GM06990 (cell line): ENCODE measurements around the gene ERFE.

Source experiments
- DNase-seq: peaks from one replicate; pipeline ENCODE4 v3.0.0-alpha.2; 2011; ENCODE audit not compliant: insufficient read length; ENCODE audit errors: extremely low read depth
- H3K27me3 ChIP-seq: replicated peaks from 2 replicates; pipeline ENCODE4 v1.6.0; 2011; ENCODE audit warnings: low read length; ENCODE audit not compliant: control insufficient read depth, insufficient read depth
- H3K36me3 ChIP-seq: 2 replicates; pipeline ENCODE4 v1.5.1; 2011; ENCODE audit warnings: low read length; ENCODE audit not compliant: control insufficient read depth, insufficient read depth
- H3K4me3 ChIP-seq: replicated peaks from 2 replicates; pipeline ENCODE4 v1.5.1; 2011; ENCODE audit warnings: low read depth, mild to moderate bottlenecking, control low read depth, low read length
- CTCF ChIP-seq: IDR thresholded peaks from 2 replicates; pipeline ENCODE4 v1.5.1; 2011; ENCODE audit warnings: low read length, control low read depth, mild to moderate bottlenecking, inconsistent platforms; ENCODE audit not compliant: insufficient read depth, poor library complexity, severe bottlenecking

The ERFE gene

GRCh38 chr2:238132463-238133450 is 26.0 kb upstream of the ERFE start:
- Histone ChIP-seq H3K36me3 (no peaks in the 10 kb centered on the region; the same call in 1 of the 2 replicates), H3K27me3 (no peaks in the 10 kb centered on the region), H3K4me3 (no peak overlapping the region)
- DNase-seq = no peak
- TF ChIP-seq CTCF = no peak

- DNase-seq = no peak
- Histone ChIP-seq H3K36me3 (no peaks in the 10 kb centered on the region; the same call in 1 of the 2 replicates), H3K27me3 (no peaks in the 10 kb centered on the region), H3K4me3 (no peak overlapping the region)
- TF ChIP-seq CTCF = no peak
These were observed 25.0 kb upstream of the ERFE start for GRCh38 chr2:238133499-238134392.

- Histone ChIP-seq H3K36me3 (no peaks in the 10 kb centered on the region), H3K4me3 (no peak overlapping the region), H3K27me3 (no peaks in the 10 kb centered on the region)
- DNase-seq = no peak
- no peak for TF ChIP-seq CTCF
These were observed 24.4 kb upstream of the ERFE start for GRCh38 chr2:238134393-238134785.

GRCh38 chr2:238135601-238136150 is 23.1 kb upstream of the ERFE start:
- H3K27me3 ChIP-seq = no peaks in the 10 kb centered on the region
- DNase-seq = no peak
- no peak for TF ChIP-seq CTCF

GRCh38 chr2:238136820-238137537 is 21.8 kb upstream of the ERFE start:
- no peak for DNase-seq
- Histone ChIP-seq H3K36me3 (no peaks in the 10 kb centered on the region), H3K4me3 (no peak overlapping the region), H3K27me3 (no peaks in the 10 kb centered on the region)
- TF ChIP-seq CTCF = no peak

More at GRCh38 chr2:238135601-238136150, 23.1 kb upstream of the ERFE start:
- Histone ChIP-seq H3K36me3 (no peaks in the 10 kb centered on the region), H3K4me3 (no peak overlapping the region)
